Measurements from ENCODE around the gene CCN2.
"Not testable (repeated sequence)": the region's sequence is repeated elsewhere in the genome, so short reads cannot be mapped to it uniquely, and the experiment has no call there.

CCN2 gene

DNA sequence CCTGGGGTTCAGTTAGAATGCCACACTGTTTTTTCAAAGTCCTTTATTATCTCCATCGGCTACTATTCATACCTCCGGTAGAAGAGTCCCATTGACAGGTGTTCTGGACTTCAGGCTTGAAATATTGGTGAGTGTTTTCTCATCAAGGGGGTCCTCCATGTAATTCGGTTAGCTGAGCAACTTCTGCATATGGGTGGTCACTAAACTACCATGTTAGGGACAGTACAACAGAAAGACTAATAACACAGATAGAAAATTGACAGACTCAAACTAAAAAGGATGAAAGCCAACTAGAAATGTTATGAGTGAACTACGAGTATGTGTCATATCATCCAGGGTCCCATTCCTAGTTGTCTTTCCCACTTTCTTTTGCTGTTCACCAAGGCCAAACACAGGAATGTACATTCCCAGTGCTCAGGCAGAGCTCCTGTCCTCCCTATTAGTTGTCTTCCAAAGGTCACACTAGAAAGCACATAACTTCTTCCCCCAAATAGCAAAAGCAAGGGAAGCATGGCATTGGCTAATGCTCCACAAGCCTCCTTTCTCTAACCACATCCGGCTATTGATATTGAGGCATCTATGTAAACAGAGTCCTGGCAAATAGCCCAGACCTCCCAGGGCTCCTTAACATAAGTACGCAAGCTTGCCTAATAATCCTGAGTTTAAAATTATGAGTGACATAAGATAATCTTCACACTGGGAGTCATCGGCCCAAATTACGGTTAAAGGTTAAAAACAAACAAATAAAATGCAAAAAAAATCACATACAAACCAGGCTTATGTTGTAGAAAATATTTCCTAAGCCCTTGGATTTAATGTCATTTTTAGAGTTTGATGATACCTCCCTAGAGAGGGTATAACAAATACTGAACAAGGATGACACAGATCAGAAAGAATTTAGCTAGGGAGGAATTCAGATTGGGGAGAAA lies 13.2 kb downstream of the CCN2 start:
- no peak for DNase-seq (ENCODE audit: low read depth)

DNA sequence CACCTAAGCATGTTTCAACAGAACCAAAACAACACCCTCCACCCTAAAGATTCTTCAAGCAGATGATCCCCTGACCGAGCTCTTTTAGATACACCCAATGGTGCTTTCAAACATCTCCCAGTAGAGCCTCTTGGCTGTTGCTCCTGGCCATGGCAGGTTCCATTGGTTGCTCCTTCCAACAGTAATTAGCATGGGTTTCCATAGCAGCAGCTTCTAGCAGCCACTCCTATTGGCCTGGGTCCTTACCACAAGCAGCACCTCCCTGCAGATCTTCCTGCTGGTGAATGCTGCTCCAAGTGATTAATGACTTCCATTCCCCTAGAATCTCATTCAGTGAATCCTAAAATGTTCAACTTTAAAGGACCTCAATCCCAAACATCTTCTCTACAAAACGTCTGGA lies 13.9 kb downstream of the CCN2 start:
- no peak for DNase-seq (ENCODE audit: low read depth)

DNA sequence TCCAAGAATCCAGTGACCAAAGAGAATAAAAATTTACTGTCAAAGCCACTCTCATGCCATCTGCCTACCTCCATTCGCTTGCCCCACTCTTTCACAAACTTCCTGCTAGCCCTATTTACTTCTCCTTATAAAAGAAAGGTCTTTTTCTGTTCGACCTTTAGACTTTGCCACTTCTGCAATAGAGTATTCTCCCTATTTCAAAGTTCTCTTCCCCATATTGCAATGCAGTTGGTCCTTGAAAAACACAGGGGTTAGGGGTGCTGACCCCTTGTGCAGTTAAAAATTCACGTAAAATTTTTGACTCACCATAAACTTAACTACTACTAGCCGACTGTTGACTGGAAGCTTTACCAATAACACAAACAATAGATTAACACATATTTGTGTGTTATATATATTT lies 15.0 kb downstream of the CCN2 start:
- DNase-seq (ENCODE audit: low read depth): no peak

DNA sequence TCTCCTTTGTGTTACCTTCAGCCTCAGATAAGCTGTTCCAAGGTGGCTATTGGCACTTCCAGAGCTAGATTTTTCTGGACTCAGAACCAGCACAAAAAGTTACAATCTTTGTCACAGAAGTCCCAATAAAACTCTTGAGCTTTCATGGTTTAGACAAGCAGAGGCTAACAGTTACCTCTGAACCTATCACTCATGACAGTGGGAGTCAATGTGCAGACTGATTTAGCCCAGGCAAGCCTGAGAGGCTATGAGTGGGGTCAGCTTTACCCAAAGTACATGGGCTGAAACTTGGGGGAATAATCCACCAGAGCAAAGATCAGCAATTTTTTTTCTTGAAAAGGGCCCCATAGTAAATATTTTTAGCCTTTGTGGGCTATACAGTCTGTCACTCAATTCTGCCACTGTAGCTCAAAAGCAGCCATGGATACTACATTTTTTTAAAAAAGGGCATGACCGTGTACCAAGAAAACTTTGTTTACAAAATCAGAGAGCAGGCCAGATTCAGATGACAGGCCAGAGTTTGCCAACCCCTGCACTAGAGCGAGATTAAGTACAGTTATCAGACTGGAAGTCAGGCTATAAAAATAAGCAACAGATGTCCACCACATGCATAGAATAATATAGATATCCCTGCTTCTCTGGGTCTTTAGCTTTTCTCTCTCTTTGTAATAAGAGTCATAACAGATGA lies 20.0 kb downstream of the CCN2 start:
- no peak for DNase-seq (ENCODE audit: low read depth)

DNA sequence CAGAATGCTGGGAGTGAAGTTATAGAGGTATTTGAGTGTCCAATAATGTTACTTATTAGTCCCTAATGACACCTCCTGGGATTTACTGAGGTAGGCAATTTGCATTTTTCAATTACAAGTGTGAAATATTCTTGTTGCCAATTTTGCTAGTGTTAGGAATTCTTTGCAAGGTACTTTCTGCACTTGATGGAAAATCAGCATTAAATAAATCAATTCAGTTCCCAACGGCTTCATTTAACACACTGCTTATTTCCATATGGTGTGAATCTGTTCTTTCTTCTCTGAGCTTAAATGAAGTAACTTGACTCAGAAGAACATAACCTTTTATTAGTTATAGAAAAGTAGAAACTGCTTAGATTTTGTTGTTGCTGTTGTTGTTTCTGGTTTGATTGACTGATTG lies 21.2 kb downstream of the CCN2 start:
- no peak for DNase-seq (ENCODE audit: low read depth)

DNA sequence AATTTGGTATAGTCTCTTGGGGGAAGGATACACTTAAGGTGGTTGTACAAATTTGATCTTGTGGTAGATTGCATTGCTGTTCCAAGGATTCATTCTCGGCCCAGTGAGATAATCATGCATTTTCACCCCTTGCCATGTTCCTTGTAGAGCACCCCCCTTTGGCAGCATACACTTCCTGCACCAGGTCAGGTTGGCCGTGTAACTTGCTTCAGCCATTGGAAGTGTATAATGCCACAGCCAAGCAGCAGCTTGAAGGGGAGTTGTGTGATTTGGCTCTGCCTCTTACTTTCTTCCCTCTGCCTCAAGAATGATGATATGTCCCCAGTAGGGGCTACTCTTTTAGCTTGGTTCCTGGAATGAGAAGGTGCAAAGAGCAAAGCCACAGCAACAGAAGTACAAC lies 21.9 kb downstream of the CCN2 start:
- no peak for DNase-seq (ENCODE audit: low read depth)

DNA sequence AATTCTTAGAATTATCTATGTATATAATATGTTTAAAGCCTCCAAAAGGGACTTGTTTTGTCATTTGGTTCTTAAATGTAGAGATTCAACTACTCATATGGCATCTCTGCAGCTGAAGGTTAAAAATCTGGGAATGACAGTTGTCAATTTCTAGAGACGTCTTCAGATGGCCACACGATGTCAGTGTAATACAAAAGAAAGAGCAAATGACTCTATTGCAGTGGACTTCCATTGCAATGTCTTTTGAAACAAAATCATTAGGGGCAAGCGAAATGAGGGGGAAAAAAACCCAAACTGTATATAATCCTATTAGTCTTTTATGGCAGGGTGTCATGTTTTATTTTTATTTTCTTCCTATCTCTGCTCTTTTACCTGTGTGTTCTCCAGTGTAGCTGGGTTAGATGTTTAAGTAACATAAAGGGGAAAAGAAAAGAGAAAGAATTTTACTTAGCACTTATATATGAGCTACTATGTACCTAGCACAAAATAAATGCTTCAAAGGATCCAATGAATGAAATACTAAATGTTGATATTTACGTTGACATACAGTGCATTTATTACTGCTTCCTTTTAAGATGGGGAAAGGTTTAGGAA lies 26.2 kb downstream of the CCN2 start:
- DNase-seq (ENCODE audit: low read depth): no peak

DNA sequence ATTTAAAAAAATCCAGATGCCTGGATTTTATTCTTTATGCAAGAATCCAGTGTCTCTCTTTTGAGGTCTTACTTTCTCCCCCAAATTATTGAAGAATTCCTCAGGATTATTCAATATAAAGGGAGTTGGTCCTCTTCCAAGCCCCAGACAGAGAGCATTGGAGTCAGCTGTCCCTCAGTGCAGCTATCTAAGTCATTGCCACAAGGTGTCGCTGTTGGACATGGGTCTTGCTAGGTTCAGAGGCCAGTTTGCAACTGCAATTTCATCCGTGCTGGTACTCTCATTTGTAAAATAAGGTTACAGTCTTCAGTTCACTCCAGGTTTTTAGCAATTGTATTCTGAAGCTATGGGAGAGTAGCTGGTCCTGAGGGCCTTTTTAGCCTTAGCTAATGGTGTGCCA lies 27.8 kb downstream of the CCN2 start:
- DNase-seq (ENCODE audit: low read depth): no peak

DNA sequence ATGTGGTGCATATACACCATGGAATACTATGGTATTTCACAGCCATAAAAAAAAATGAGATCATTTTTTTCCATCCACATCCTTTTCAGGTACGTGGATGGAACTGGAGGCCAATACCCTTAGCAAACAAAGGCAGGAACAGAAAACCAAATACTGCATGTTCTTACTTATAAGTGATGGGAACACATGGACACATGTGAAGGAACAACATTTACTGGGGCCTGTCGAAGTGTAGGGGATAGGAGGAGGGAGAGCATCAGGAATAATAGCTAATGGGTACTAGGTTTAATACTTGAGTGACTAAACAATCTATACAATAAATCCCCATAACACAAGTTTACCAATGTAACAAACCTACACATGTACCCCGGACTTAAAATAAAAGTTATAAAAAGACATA lies 30.5 kb downstream of the CCN2 start:
- no peak for DNase-seq (ENCODE audit: low read depth)

DNA sequence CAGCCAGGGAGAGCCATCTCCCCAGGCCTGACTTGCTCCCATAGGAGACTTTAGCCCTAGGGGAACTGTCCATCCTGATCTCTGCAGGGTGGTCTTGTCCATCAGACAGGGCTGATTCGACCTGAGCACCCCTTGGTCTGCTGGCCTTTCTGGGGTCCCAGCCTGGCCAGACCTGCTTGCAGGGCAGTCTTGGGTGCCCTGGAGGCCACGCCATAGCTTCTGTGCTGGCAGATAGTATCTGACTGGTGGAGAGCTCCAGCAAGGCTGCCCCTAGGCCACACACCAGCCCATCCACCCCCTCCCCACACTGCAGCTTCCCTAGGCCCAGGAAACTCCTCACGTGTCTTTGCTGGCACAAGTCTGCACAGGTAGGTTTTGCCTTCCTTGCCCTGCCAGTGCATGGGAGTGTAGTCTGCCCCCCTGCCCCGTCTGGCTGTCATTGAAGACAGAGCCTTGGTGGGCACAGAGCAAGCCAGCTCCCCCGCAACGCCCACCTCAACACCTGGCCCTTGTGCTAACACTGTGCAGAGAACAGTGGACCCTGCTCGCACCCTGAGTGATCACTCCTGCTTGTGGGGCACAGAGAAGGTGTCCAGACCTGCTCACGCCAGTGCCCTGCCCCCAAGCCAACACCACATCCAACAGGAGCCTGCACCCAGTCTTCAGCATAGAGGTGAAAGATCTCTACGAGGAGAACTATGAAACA lies 32.4 kb downstream of the CCN2 start:
- DNase-seq (ENCODE audit: low read depth): no peak

DNA sequence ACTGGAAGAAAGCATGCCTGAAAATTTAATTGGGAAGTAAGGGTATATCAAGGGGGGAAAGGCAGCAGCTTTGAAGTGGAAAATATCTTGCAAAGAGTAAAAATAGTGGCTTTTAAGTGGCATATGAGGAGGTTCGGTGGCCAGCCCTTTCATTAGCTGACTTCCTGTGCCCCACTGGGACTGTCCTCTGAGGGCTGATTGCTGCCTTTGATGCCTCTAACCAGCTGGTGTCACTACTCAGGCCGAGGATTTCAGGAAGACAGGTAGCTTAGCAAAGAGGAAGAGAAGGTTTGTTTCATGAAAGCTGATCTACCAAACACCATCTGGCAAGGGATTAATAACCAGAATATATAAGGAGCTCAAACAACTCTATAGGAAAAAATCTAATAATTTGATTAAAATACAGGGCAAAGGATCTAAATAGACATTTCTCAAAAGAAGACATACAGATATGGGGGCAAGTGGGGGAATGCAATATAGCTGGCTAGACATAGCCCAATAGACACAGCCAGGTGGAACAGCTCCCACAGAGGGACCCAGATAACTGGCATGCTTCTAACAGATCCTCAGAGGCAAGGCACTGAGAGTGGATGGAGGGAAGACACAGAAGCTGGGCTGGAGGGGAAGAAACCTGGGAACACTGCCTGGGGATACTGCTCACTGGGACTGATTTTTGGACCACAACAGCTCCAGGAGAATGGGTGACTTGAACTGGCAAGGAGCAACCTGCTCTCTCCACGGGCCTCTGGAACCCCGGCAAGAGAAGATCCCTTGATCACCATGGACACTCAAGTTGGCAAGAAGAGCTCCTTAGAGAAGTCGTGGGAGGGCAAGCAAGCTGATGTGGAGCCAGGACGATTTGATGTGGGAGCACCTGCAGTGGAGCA lies 33.2 kb downstream of the CCN2 start:
- no peak for DNase-seq (ENCODE audit: low read depth)

DNA sequence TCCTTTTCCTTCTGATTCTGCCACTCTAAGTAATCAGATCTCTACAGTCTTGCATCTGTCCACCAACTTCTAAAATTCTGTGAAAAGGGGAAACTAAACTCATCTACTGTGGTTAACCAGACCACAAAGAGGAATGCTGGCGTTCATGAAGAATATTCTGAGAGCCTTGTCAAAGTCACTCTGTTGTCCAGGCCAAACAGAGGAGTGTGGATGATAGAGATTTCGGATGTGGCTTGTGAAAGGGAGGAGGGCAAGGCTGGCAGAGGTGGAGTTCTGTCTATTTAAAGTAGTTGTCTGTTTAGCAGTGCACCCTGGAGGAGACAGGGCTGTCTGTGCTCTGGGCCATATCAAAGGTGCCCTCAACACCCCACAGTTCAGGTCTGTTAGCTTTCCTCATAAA lies 33.9 kb downstream of the CCN2 start:
- DNase-seq (ENCODE audit: low read depth): no peak

DNA sequence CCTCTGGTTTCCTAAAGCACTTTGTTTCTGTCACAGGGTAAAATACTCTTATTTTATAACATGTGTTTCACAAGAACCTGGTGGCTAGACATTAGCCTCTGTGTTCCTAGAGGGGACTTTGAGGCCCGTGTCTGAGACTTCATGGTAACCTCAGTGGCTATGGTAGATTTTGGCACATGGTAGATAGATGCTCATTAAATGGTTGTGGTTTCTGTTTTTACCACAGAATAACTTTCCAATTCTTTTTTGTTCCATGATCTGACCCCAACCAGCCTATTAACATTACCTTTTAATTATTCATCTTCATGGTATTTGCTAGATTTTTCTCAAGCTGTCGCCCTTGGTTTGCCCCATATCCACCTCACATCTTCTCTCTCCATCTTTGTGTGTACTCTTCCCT lies 34.3 kb downstream of the CCN2 start:
- DNase-seq (ENCODE audit: low read depth): no peak

DNA sequence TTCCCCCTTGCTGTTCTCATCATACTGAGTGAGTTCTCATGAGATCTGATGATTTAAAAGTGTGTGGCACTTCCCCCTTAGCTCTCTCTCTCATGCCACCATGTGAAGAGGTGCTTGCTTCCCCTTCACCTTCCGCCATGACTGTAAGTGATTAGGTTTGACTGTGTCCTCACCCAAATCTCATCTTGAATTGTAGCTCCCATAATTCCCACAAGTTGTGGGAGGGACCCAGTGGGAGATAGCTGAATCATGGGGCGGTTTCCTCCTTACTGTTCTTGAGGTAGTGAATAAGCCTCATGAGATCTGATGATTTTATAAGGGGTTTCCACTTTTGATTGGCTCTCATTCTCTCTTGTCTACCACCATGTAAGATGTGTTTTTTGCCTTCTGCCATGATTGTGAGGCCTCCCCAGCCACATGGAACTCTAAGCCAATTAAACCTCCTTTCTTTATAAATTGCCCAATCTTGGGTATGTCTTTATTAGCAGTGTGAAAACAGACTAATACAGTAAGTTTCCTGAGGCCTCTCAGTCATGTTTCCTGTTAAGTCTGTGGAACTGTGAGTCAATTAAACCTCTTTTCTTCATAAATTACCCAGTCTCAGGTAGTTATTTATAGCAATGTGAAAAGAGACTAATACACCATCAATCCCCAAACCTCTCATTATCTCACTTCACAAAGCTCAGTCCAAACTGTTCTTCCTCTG lies 34.9 kb downstream of the CCN2 start:
- not testable (repeated sequence) for DNase-seq (ENCODE audit: low read depth)

DNA sequence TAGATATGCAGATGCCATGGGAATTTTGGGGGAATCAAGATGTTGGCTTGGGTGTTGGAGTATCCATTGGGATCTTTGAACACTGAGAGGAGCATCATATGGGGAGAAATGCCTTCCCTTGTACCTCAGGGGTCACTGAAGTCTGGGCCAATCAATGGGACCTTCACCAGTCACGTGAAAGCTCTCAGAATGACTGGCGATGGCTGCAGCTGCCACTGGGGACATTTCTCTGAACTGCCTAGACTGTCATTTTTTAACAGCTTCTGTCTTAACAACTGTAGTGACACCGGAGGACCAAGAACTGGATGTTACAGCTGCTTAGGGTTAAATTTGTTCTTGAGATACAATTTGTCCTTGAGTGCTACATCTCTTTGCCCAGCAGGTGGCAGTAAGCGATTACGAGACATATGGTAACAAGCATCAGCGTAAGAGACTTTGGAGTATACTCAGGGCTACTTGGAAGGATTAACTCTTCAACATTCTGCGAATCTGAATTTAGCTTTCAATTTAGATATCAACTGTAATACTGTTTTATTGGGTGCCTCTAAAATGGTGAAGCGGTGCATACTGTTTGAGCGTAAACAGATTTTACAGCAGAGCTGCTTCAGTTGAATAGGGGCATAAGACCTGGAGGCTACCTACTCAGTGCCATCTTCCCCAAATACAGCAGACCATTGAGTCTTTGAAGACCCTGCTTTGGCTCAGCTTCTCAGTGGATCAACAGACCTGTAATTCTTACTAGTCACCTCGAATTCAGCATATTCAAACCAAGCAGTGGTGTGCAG lies 36.0 kb downstream of the CCN2 start:
- DNase-seq (ENCODE audit: low read depth): no peak

DNA sequence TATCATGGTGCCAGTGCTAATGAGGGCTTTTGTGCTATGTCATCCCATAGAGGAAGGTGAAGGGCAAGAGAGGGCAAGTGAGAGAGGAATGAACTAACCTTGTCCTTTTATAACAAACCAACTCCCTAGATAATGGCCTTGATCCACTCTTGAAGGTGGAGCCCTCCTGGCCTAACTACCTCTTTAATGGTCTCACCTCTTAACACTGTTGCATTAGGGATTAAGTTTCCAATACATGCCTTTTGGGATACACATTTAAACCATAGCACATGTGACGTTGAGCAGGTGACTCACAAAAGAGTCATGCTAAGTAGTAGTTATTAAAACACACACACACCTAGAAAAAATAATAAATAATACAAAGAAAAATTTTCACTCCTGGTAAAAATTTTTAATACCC lies 36.9 kb downstream of the CCN2 start:
- no peak for DNase-seq (ENCODE audit: low read depth)

DNA sequence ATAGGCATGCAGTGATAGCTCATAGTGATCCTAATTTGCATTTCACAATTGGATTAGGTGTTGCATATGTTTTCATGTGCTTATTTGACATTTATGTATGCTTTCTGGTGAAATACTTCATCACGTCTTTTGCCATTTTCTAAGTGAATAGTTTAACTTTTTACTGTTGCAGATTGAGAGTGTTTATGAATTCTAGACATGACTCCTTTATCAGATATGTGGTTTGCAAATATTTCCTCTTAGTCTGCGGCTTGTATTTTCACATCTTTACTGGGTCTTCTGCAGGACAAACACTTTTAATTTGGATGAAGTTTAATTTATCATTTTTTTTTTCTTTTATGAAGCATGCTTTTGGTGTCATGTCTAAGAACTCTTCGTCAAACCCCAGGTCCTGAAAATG lies 39.2 kb downstream of the CCN2 start:
- DNase-seq (ENCODE audit: low read depth): no peak

DNA sequence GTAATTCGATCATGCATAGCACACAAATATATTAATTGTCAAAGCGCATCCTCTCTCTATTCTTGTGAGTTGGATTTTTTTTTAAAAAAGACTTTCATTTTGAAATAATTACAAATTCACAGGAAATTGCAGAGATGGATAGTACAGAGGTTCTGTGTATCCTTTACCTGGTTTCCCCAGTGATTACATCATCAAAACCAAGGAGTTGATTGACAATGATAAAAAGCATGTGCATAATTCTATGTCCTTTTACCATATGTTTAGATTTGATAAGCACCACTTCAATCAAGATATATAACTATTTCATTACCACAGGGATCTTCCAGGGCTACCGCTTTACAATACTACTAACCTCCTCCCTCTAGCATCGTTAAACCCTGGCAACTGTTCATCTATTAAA lies 40.2 kb downstream of the CCN2 start:
- DNase-seq (ENCODE audit: low read depth): no peak

DNA sequence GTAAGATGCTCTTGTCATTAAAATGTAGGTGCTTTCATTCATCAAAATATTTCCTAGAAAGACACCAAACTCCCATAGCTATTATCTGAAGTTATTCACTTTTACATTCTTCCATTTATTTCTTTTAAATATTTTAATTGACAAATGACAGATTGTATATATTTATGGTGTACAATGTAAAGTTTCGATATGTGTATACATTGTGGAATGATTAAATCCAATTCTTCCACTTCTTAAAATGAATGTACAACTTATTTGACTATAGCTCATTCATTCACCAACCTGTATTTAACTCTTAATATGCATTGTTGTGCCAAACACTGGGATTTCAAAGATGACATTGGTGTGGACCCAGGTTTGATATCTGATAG lies 41.0 kb downstream of the CCN2 start:
- no peak for DNase-seq (ENCODE audit: low read depth)
